Activated naive CD8-positive, alpha-beta T cell treated with anti-CD3 and anti-CD28 coated beads, Interleukin-2, amount 50 U/mL, for 24 hours (primary cell): ENCODE measurements around the gene ITGA7.

Source experiments
- ATAC-seq: fragments of 150-1000 bp; cut with Tn5 transposase; one replicate; pipeline ENCODE4 v1.10.0; 2021
- DNase-seq: peaks from one replicate; pipeline ENCODE4 v3.0.0; 2021
- H3K27ac Mint-ChIP-seq: one replicate; pipeline ENCODE4 v1.8.0; 2021; ENCODE audit warnings: mild to moderate bottlenecking, mixed read lengths
- H3K27me3 Mint-ChIP-seq: one replicate; pipeline ENCODE4 v1.8.0; 2021; ENCODE audit warnings: mixed read lengths
- H3K36me3 Mint-ChIP-seq: one replicate; pipeline ENCODE4 v1.8.0; 2021; ENCODE audit warnings: low read depth, mixed read lengths
- H3K4me1 Mint-ChIP-seq: one replicate; pipeline ENCODE4 v1.8.0; 2021; ENCODE audit warnings: mixed read lengths
- H3K4me3 Mint-ChIP-seq: one replicate; pipeline ENCODE4 v1.8.0; 2021; ENCODE audit warnings: mild to moderate bottlenecking, moderate library complexity, mixed read lengths
- H3K9me3 Mint-ChIP-seq: one replicate; pipeline ENCODE4 v1.8.0; 2021; ENCODE audit warnings: mixed read lengths

ITGA7 gene

GRCh38 chr12:55716582-55716957, 8.9 kb upstream of the ITGA7 start:
- Mint-ChIP-seq H3K4me1 (peaks cover 34% of the 10 kb centered on the region), H3K27me3 (peaks cover 4% of the 10 kb centered on the region), H3K36me3 (peaks cover 5% of the 10 kb centered on the region), H3K9me3 (no peaks in the 10 kb centered on the region), H3K4me3 (peak overlapping the region; percentile 88), H3K27ac (peak overlapping the region; percentile 90)
- ATAC-seq (no peak), DNase-seq (no peak)

DNA sequence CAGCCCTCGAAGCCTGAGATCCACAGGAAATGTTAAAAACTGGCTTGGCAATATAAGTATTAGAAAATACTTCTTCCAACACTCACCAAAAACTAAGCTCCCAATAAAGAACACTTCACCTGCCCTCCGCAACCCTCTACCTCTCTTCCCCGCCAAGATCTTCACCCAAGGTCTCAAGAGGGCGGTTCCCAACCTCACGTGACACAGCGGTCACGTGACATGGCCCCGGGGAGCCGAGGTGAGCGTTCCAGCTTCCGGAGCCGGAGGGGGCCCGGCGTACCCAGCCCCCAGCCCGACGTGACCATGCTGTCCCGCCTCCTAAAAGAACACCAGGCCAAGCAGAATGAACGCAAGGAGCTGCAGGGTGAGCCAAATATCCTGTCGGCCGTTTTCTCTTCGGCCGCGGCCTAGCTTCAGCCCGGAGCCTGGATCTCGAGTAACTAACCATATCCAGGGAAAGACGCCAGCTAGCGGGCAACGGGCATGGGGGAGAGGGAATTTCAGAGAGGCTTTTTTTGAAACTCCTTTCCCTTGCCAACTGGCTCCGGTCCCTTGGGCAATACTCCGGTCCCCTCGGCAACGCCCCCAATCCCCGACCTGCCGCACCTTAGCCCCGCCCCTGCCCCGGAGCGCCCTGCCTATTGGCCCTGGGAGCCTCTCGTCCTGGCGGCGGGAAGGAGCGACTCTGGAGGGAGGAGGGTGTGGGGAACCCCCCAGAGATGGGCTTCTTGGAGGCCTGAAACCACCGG, 8.3 kb upstream of the ITGA7 start, which contains the start of gene BLOC1S1:
Gene BLOC1S1, plus strand, starts transcription at position 214 of the 749 bp plus-strand sequence. Its CDS starts 6 bp downstream, at position 220.
- Mint-ChIP-seq H3K27me3 (peaks cover 4% of the 10 kb centered on the region), H3K36me3 (peaks cover 5% of the 10 kb centered on the region), H3K9me3 (no peaks in the 10 kb centered on the region), H3K4me1 (peaks cover 34% of the 10 kb centered on the region), H3K27ac (peak within 1 kb of the TSS; percentile 90), H3K4me3 (peak within 1 kb of the TSS; percentile 88)
- peak; percentile 92 for ATAC-seq
- DNase-seq = peak; percentile 96

- peaks cover 4% of the 10 kb centered on the region for H3K27me3 Mint-ChIP-seq
- H3K4me3 Mint-ChIP-seq = peak overlapping the region; percentile 88
- no peaks in the 10 kb centered on the region for H3K9me3 Mint-ChIP-seq
- no peak for DNase-seq
- peaks cover 34% of the 10 kb centered on the region for H3K4me1 Mint-ChIP-seq
- peak overlapping the region; percentile 90 for H3K27ac Mint-ChIP-seq
- H3K36me3 Mint-ChIP-seq = peaks cover 5% of the 10 kb centered on the region
- no peak for ATAC-seq
Observed at GRCh38 chr12:55715169-55715764, 7.6 kb upstream of the ITGA7 start.

DNA sequence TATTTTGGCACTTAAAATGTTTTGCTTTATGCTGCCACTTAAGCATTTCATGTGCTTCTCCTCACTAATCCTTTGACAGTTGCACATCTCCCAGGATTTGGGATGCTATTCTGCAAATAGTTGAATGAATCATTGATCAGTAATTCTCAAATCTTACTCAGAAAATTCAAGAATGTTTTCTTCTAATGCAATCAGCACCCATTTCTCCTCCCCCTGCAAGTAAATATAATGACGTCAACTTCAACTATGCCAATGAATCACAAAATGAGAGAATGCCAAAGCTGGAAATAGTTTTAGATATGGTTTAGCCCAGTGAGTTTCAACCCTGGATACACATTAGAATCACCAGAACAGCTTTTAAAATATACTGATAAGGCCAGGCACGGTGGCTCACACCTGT, 6.0 kb upstream of the ITGA7 start:
- H3K27ac Mint-ChIP-seq = no peak overlapping the region
- peaks cover 5% of the 10 kb centered on the region for H3K36me3 Mint-ChIP-seq
- no peaks in the 10 kb centered on the region for H3K9me3 Mint-ChIP-seq
- DNase-seq (no peak), ATAC-seq (no peak)
- H3K4me1 Mint-ChIP-seq = peaks cover 38% of the 10 kb centered on the region
- peaks cover 14% of the 10 kb centered on the region for H3K27me3 Mint-ChIP-seq
- H3K4me3 Mint-ChIP-seq = no peak overlapping the region

DNA sequence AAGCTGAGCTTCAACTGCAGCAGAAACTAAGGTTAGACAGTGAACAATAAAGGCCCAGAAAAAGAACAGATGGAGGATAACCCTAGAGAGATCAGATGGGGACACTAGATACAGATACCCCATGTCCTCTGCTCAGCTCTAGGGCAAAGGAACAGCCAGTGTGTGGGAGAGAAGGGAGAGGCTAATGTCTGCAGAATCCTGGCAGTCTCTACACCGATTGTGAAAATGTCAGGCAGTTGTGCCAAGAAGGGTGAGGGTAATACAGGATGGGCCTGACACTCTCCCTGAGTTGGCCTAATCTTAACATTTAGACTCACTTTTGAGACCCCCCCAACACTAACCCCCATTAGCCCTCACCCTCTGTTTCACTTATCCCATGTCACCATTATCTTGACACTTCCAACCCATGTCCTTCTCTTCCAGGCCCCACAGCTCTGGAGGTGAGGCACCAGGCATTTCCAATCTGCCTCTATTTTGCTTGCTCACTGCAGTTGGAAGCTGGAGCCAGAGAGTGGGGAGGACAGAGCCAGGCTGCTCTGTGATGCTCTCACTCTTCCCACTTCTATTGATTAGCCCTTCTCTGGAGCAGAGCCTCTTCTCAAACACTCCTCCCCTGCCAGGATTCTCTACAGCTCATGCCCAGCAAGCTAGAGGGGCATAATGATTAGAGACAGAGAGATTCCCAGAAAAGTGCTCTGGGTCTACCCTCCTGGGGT, 5.2 kb upstream of the ITGA7 start:
- H3K4me3 Mint-ChIP-seq = no peak overlapping the region
- peaks cover 5% of the 10 kb centered on the region for H3K36me3 Mint-ChIP-seq
- H3K27me3 Mint-ChIP-seq = peaks cover 20% of the 10 kb centered on the region
- peaks cover 38% of the 10 kb centered on the region for H3K4me1 Mint-ChIP-seq
- H3K27ac Mint-ChIP-seq = no peak overlapping the region
- no peak for ATAC-seq
- DNase-seq = no peak
- H3K9me3 Mint-ChIP-seq = no peaks in the 10 kb centered on the region

- Mint-ChIP-seq H3K9me3 (no peaks in the 10 kb centered on the region), H3K36me3 (peaks cover 5% of the 10 kb centered on the region), H3K27ac (no peak overlapping the region), H3K4me3 (no peak overlapping the region), H3K27me3 (peaks cover 24% of the 10 kb centered on the region), H3K4me1 (peaks cover 34% of the 10 kb centered on the region)
- no peak for ATAC-seq
- no peak for DNase-seq
Observed at GRCh38 chr12:55711786-55712553, 4.3 kb upstream of the ITGA7 start.

DNA sequence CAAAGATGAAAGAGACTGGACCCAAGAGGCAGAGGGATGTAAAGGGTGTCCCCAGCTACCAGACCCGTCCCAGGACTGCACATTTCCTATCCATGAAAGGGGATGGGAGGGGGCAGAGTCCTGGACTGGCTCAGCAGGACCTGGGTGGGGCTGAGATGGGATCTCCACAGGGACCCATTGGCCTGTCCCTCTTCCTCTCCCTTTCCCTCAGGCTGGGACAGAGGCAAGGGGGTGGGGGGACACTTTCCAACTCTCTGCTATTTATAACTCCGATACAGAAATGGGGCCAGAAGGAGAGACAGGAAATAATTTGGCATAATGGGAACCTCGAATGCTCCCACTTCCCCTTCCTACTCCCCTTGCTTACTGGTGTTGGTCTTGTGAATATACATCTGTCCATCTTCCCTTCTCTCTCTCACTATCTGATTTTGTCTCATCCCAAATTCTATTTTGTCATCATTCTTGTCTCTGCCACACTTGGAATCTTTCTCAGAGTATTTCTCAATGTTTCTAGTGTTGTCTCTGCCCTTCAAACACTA, 1.1 kb upstream of the ITGA7 start:
- Mint-ChIP-seq H3K27ac (no peak overlapping the region), H3K4me3 (peak overlapping the region; percentile 73)

GRCh38 chr12:55707219-55707671, 459 bp downstream of the ITGA7 start:
- peak overlapping the region; percentile 57 for H3K4me3 Mint-ChIP-seq
- H3K9me3 Mint-ChIP-seq = no peaks in the 10 kb centered on the region
- no peak overlapping the region for H3K27ac Mint-ChIP-seq
- H3K36me3 Mint-ChIP-seq = no peaks in the 10 kb centered on the region
- peaks cover 18% of the 10 kb centered on the region for H3K4me1 Mint-ChIP-seq
- DNase-seq (no peak), ATAC-seq (peak; percentile 31)
- peaks cover 28% of the 10 kb centered on the region for H3K27me3 Mint-ChIP-seq

More for the DNA sequence above, 1.1 kb upstream of the ITGA7 start:
- H3K4me1 Mint-ChIP-seq = peaks cover 18% of the 10 kb centered on the region
- DNase-seq = no peak
- H3K9me3 Mint-ChIP-seq = no peaks in the 10 kb centered on the region
- H3K27me3 Mint-ChIP-seq = peaks cover 28% of the 10 kb centered on the region
- ATAC-seq = no peak
- H3K36me3 Mint-ChIP-seq = no peaks in the 10 kb centered on the region

DNA sequence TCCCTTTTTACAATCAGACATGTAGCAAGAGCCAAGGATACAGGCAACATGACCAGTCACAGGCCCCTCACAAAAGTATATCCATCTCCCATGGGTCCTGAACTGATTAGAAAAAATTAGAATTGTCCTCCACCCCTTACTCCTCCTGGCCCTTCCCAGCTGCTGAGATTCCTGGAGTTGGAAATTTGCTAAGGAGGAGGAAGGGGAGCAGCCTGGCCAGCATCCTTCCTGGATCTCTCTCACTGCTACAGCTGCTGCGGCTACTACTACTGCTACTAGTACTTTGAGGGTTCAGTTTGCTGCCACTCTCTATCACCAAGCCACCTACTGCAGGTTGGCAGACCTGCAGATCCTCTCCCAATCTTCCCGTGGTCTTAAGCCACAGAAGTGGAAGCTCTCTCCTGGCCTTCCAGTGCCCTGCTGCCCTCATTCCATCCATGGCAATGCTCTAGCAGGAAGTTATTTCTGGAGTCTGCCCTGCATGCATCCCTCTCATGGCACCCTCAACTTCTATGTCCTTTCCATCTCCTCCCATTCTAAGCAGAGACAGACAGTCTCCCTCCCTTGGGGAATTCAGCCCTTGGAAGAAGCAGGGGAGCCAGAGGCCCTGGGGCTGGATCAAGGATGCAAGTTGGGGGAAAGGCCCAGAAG, 1.0 kb downstream of the ITGA7 start:
- H3K4me1 Mint-ChIP-seq = peaks cover 18% of the 10 kb centered on the region
- DNase-seq (no peak), ATAC-seq (no peak)
- H3K9me3 Mint-ChIP-seq = no peaks in the 10 kb centered on the region
- H3K27me3 Mint-ChIP-seq = peaks cover 30% of the 10 kb centered on the region
- no peaks in the 10 kb centered on the region for H3K36me3 Mint-ChIP-seq
- H3K27ac Mint-ChIP-seq = no peak overlapping the region
- peak overlapping the region; percentile 57 for H3K4me3 Mint-ChIP-seq

DNA sequence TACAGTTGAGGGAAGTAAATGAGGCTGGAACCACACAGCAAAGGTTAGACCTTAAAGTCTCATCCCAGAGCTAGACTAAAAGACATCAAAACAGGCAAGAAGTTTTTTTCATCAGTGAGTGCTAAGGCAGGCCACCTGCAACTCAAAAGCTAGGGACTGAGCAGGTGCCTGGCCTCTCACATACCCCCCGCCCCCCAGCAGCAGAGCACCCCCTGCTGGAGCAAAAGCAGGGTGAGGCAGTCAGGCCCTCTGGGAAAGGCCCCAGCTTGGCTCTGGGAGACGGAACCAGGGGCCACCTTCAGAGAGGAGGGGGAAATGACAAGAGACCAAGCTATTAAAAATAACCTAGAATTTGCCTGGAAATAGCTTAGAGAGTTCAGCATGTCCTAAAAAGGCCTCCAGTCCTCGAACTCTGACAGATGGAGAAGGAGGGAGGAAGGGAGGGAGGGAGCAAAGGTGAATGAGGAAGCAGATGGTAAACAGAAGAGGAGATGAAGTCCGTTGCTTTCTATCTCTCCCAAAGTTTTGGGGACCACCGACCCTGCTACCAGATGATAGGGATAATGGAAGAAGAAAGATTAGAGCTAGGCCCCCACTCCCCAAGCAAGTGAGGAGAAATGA, 1.8 kb downstream of the ITGA7 start:
- no peaks in the 10 kb centered on the region for H3K36me3 Mint-ChIP-seq
- no peak overlapping the region for H3K27ac Mint-ChIP-seq
- H3K4me3 Mint-ChIP-seq = no peak overlapping the region
- peak; percentile 42 for ATAC-seq
- H3K27me3 Mint-ChIP-seq = peaks cover 30% of the 10 kb centered on the region
- DNase-seq = no peak
- peaks cover 18% of the 10 kb centered on the region for H3K4me1 Mint-ChIP-seq
- no peaks in the 10 kb centered on the region for H3K9me3 Mint-ChIP-seq

GRCh38 chr12:55704824-55705718, 2.6 kb downstream of the ITGA7 start:
- peaks cover 30% of the 10 kb centered on the region for H3K27me3 Mint-ChIP-seq

GRCh38 chr12:55703901-55704761, 3.6 kb downstream of the ITGA7 start:
- no peak for DNase-seq
- Mint-ChIP-seq H3K4me1 (peaks cover 17% of the 10 kb centered on the region), H3K36me3 (no peaks in the 10 kb centered on the region)

More at GRCh38 chr12:55704824-55705718, 2.6 kb downstream of the ITGA7 start:
- Mint-ChIP-seq H3K9me3 (no peaks in the 10 kb centered on the region), H3K4me1 (peaks cover 18% of the 10 kb centered on the region), H3K36me3 (no peaks in the 10 kb centered on the region), H3K27ac (no peak overlapping the region), H3K4me3 (no peak overlapping the region)
- no peak for ATAC-seq
- no peak for DNase-seq

More at GRCh38 chr12:55703901-55704761, 3.6 kb downstream of the ITGA7 start:
- Mint-ChIP-seq H3K4me3 (no peak overlapping the region), H3K27me3 (peaks cover 24% of the 10 kb centered on the region), H3K27ac (no peak overlapping the region), H3K9me3 (no peaks in the 10 kb centered on the region)
- ATAC-seq = no peak
